Measurements from ENCODE around the gene ARSB. TPM values are rescaled to one million over a fixed set of nuclear protein-coding genes. Genes with fewer than 3 reads are reported as not detected.

The ARSB gene
- total and polyA plus RNA-seq, 3 donors from 2014 or later: 5.3 to 12.9 (median 11.8) TPM

DNA sequence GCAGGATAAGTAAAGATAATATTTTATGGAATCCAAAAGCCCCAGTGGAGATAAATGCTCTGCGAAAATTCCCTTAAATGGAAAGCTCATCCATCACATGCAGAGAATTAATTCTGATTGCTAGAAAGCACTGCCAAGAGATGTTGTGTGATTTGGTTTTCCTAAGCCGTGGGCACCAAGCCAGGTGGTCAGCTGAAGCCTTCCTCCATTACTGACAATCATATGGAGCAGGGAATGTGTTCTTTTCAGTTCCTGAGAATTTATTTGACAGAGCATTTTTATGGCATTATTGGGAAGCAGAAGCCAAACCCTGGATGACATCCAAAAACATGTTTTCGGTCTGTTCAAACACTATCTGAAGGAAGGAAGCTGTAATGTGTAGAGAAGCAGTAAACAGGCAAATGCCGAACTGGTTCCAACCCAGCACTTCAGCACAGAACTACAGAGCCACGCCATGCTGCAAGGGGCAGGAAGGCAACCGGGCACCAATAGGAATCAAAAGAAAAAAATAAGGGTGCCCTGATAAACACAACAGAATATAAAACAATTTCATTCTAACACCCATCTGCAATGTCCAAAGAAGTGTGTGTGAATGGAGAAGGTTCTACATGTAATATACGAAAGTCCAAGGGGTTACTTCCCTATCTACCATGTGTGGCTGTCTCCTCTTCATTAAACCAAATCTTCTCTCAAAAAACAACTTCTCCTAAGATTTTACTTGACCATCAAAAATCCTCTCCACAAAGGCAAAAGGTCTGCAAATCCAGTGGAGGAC, 12.3 kb downstream of the ARSB start:
- WGBS, 2 donors: 58 to 63% methylated on average over 7 of the region's 7 CpGs
- Histone ChIP-seq H3K27me3 (no peaks in the 10 kb centered on the region), H3K9me3 (no peaks in the 10 kb centered on the region), H3K27ac (no peak overlapping the region), H3K36me3 (ENCODE audit: low read depth, missing control alignments) (no peaks in the 10 kb centered on the region), H3K4me3 (no peak overlapping the region), H3K4me1 (no peaks in the 10 kb centered on the region)
- peak; percentile 20 for DNase-seq
- no peak for TF ChIP-seq POLR2A (IDR thresholded peaks at IDR 0.05)
- TF ChIP-seq, protein P1, sequence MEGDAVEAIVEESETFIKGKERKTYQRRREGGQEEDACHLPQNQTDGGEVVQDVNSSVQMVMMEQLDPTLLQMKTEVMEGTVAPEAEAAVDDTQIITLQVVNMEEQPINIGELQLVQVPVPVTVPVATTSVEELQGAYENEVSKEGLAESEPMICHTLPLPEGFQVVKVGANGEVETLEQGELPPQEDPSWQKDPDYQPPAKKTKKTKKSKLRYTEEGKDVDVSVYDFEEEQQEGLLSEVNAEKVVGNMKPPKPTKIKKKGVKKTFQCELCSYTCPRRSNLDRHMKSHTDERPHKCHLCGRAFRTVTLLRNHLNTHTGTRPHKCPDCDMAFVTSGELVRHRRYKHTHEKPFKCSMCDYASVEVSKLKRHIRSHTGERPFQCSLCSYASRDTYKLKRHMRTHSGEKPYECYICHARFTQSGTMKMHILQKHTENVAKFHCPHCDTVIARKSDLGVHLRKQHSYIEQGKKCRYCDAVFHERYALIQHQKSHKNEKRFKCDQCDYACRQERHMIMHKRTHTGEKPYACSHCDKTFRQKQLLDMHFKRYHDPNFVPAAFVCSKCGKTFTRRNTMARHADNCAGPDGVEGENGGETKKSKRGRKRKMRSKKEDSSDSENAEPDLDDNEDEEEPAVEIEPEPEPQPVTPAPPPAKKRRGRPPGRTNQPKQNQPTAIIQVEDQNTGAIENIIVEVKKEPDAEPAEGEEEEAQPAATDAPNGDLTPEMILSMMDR (IDR thresholded peaks at IDR 0.05): no peak
- intact Hi-C loops (cut with DNase I; ENCODE audit: low total_unique reads): no loop called here

DNA sequence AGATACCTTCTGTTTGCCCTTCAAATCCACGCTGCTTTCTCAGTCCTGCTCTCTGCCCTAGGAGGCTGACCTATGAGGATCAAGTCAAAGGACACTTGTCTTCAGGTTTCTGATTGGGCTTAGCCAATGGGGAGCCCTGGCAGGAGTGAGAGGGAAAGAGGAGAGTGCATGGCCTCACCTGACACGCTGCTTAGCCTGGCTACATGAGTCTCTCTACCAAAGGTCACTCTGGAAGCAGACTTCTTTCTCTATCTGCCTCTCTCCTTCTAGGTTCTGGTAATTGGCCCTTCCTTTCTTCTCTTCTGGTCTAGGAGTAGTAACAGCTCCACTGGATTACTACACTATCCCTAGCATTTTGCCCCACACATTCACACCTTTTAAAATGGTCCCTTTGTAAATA, 13.1 kb downstream of the ARSB start:
- Histone ChIP-seq H3K27me3 (no peaks in the 10 kb centered on the region), H3K9me3 (no peaks in the 10 kb centered on the region), H3K4me3 (no peak overlapping the region), H3K27ac (no peak overlapping the region), H3K4me1 (no peaks in the 10 kb centered on the region), H3K36me3 (ENCODE audit: low read depth, missing control alignments) (no peaks in the 10 kb centered on the region)
- TF ChIP-seq, protein P1 (IDR thresholded peaks at IDR 0.05): no peak
- TF ChIP-seq POLR2A (IDR thresholded peaks at IDR 0.05): no peak
- intact Hi-C loops (cut with DNase I; ENCODE audit: low total_unique reads): no loop called here
- WGBS, 2 donors: 89 to 90% methylated on average over 2 of the region's 2 CpGs
- no peak for DNase-seq

DNA sequence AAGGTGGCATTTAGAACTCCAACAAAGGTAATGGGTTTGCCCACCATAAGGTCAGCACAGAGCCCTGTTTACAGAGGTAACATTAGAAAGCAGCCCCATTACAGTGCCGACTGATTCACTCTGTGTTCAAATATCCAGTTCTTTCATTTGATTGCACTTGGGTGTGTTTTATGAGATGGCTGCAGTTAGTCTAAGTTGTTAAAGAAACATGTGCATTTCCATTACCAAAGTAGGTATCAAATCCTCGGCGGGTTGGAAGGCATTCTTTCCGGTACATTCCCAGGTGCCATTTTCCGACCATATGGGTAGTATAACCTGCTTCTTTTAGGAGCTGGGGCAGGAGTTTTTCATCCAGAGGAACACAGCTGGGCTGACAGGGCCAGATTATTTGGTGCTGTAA, 16.3 kb downstream of the ARSB start:
- H3K27ac ChIP-seq: no peak overlapping the region
- WGBS, 2 donors: 97 to 98% methylated on average over 5 of the region's 5 CpGs

DNA sequence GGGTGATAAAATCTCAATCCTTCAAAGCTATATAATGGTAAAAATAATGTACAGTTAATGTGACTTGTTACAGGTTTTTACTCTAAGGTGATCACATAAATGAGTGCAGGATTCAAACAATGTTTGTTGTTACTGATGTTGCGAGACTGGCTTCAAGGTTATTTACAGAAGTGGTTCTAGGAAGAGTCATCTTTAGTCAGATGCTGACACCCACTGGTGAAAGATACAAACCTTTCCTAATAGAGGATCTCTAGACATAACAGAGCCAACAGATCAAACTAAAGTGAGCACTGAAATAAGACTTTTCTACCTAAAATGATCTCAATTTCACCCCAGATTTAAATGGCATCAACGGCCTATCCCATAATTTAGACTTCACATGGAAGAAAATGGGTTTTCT, 20.2 kb downstream of the ARSB start:
- TF ChIP-seq, protein P1 (IDR thresholded peaks at IDR 0.05): peak; percentile 23 to 38 (median 26)
- no peak for TF ChIP-seq POLR2A (IDR thresholded peaks at IDR 0.05)
- H3K36me3 ChIP-seq (ENCODE audit: low read depth, missing control alignments): no peaks in the 10 kb centered on the region
- 44 to 55% methylated on average over 2 of the region's 2 CpGs for WGBS, 2 donors
- intact Hi-C loops (cut with DNase I; ENCODE audit: low total_unique reads): no loop called here
- no peaks in the 10 kb centered on the region for H3K27me3 ChIP-seq
- H3K4me3 ChIP-seq: no peak overlapping the region
- no peaks in the 10 kb centered on the region for H3K4me1 ChIP-seq
- DNase-seq: no peak
- no peaks in the 10 kb centered on the region for H3K9me3 ChIP-seq
- H3K27ac ChIP-seq: no peak overlapping the region

More for the DNA sequence above, 16.3 kb downstream of the ARSB start:
- H3K4me3 ChIP-seq: no peak overlapping the region
- no peaks in the 10 kb centered on the region for H3K36me3 ChIP-seq (ENCODE audit: low read depth, missing control alignments)
- no peaks in the 10 kb centered on the region for H3K27me3 ChIP-seq
- H3K4me1 ChIP-seq: no peaks in the 10 kb centered on the region
- no peak for TF ChIP-seq POLR2A (IDR thresholded peaks at IDR 0.05)
- TF ChIP-seq, protein P1 (IDR thresholded peaks at IDR 0.05): no peak
- intact Hi-C loops (cut with DNase I; ENCODE audit: low total_unique reads): no loop called here
- H3K9me3 ChIP-seq: no peaks in the 10 kb centered on the region
- DNase-seq: no peak

GRCh38 chr5:78961743-78962142, 23.4 kb downstream of the ARSB start:
- no peak overlapping the region for H3K4me3 ChIP-seq
- DNase-seq: no peak
- no peak for TF ChIP-seq POLR2A (IDR thresholded peaks at IDR 0.05)

More at GRCh38 chr5:78961743-78962142, 23.4 kb downstream of the ARSB start:
- 86 to 92% methylated on average over 1 of the region's 1 CpG for WGBS, 2 donors
- no peaks in the 10 kb centered on the region for H3K4me1 ChIP-seq
- no peaks in the 10 kb centered on the region for H3K27me3 ChIP-seq
- no peak overlapping the region for H3K27ac ChIP-seq
- intact Hi-C loops (cut with DNase I; ENCODE audit: low total_unique reads): no loop called here
- H3K9me3 ChIP-seq: no peaks in the 10 kb centered on the region
- no peaks in the 10 kb centered on the region for H3K36me3 ChIP-seq (ENCODE audit: low read depth, missing control alignments)
